ENCODE measurements around the gene ALOX15B.
"Not testable (repeated sequence)": the region's sequence is repeated elsewhere in the genome, so short reads cannot be mapped to it uniquely, and the experiment has no call there.

The ALOX15B gene

GRCh38 chr17:8062807-8063483 is 24.1 kb downstream of the ALOX15B start:
- no peak for DNase-seq

- DNase-seq: no peak
These were observed 25.1 kb downstream of the ALOX15B start for GRCh38 chr17:8063761-8064534.

GRCh38 chr17:8064561-8065019 is 25.7 kb downstream of the ALOX15B start:
- no peak for DNase-seq

GRCh38 chr17:8066841-8067775 is 28.2 kb downstream of the ALOX15B start:
- DNase-seq: no peak

- no peak for DNase-seq
These were observed 28.9 kb downstream of the ALOX15B start for GRCh38 chr17:8067806-8068205.

GRCh38 chr17:8068736-8069586 is 30.1 kb downstream of the ALOX15B start:
- no peak for DNase-seq

GRCh38 chr17:8069587-8069860 is 30.7 kb downstream of the ALOX15B start:
- no peak for DNase-seq

GRCh38 chr17:8071496-8071895 is 32.6 kb downstream of the ALOX15B start:
- no peak for DNase-seq

GRCh38 chr17:8072341-8072728 is 33.5 kb downstream of the ALOX15B start:
- DNase-seq: no peak

- DNase-seq: no peak
These were observed 34.0 kb downstream of the ALOX15B start for GRCh38 chr17:8072729-8073461.

GRCh38 chr17:8073627-8074484 is 35.0 kb downstream of the ALOX15B start:
- DNase-seq: peak; percentile 28

GRCh38 chr17:8074554-8074953 is 35.7 kb downstream of the ALOX15B start:
- no peak for DNase-seq

- no peak for DNase-seq
These were observed 36.2 kb downstream of the ALOX15B start for GRCh38 chr17:8075081-8075480.

- no peak for DNase-seq
These were observed 36.9 kb downstream of the ALOX15B start for GRCh38 chr17:8075574-8076342.

- no peak for DNase-seq
These were observed 37.8 kb downstream of the ALOX15B start for GRCh38 chr17:8076502-8077266.

- DNase-seq: not testable (repeated sequence)
These were observed 39.1 kb downstream of the ALOX15B start for GRCh38 chr17:8077939-8078338.

- peak; percentile 42 for DNase-seq
These were observed 40.7 kb downstream of the ALOX15B start for GRCh38 chr17:8079291-8080207.

GRCh38 chr17:8080208-8080798 is 41.4 kb downstream of the ALOX15B start:
- no peak for DNase-seq

Data from fibroblast of upper back skin (primary cell).